Measurements from ENCODE around the gene TMEM131.

The TMEM131 gene

DNA sequence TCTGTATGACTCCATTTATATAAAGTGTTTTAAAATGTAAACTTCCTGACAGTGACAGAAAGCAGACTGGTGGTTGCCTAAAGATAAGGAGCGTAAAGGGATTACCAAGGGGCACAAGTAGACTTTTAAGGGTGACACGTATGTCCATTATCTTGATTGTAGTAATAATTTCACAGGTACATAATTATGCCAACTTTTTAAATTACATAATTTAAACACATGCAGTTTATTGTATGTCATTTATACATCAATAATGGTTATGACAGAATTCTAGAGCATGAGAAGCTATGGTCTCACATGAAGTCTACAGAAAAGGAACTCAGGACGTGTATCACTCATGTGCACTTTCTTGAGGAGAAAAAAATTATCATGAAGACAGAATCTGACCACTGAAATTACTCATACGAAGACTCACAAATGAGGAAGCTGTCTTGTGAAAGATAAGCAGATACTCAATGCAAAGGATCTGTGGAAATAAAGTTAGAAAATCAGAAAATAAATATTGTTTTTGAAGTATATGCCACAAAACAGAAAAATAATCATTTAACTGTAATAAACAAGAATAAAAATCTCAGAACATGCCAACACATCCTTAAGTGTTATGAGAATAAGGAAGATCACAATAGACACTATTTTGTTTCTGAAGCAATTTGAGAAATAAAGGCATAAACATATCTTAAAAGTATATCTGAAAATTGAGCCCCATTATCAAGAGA lies 84.4 kb downstream of the TMEM131 start:
- peaks cover 0 to 2% of the 10 kb centered on the region in 2 donors for H3K4me1 ChIP-seq (ENCODE audit: control insufficient read depth in 2 of 2, insufficient read depth in 1 of 2, low read depth in 1 of 2, low read length in 2 of 2)
- H3K9ac ChIP-seq (ENCODE audit: low read depth, low read length, poor library complexity) = no peak overlapping the region
- H3K4me3 ChIP-seq (ENCODE audit: low read length in 2 of 2) = no peak overlapping the region
- no peak overlapping the region for H2BK12ac ChIP-seq (ENCODE audit: low read length)
- H3K4me2 ChIP-seq (ENCODE audit: insufficient read depth, low read length, poor library complexity, severe bottlenecking) = no peak overlapping the region
- DNase-seq (ENCODE audit: low spot score) = no peak
- no peak overlapping the region for H2BK5ac ChIP-seq (ENCODE audit: low read length)
- H2AK5ac ChIP-seq (ENCODE audit: low read depth, low read length) = no peak overlapping the region
- no peak overlapping the region for H4K8ac ChIP-seq (ENCODE audit: low read depth, low read length)
- no peak overlapping the region for H2AFZ ChIP-seq (ENCODE audit: low read length)
- H3K27ac ChIP-seq (replicated peaks; ENCODE audit: low read length) = no peak overlapping the region
- H3K14ac ChIP-seq (ENCODE audit: low read length) = no peak overlapping the region
- no peak overlapping the region for H2BK120ac ChIP-seq (ENCODE audit: low read depth, low read length)
- no peak overlapping the region for H2BK15ac ChIP-seq (ENCODE audit: low read length)
- H3K79me1 ChIP-seq (ENCODE audit: low read depth, low read length) = no peaks in the 10 kb centered on the region
- H3K27me3 ChIP-seq (ENCODE audit: control insufficient read depth in 3 of 3, insufficient read depth in 3 of 3, low read depth in 1 of 3, low read length in 3 of 3) = no peaks in the 10 kb centered on the region
- H4K91ac ChIP-seq (ENCODE audit: low read depth, low read length, poor library complexity) = no peak overlapping the region
- peaks cover 0 to 26% of the 10 kb centered on the region in 2 donors for H3K36me3 ChIP-seq (replicated peaks in 1 of 2; ENCODE audit: control insufficient read depth in 2 of 2, insufficient read depth in 2 of 2, low read length in 2 of 2)
- WGBS, 2 donors (ENCODE audit: extremely low coverage in 2 of 2, insufficient read length in 2 of 2, insufficient replicate concordance in 1 of 2) = no CpG with 5 or more reads among the region's 4 CpGs
- H3K18ac ChIP-seq (ENCODE audit: low read length) = no peak overlapping the region
- H3K4ac ChIP-seq (ENCODE audit: low read length) = no peak overlapping the region
- H3K23ac ChIP-seq (ENCODE audit: low read depth, low read length, poor library complexity) = no peak overlapping the region
- peaks cover 0 to 9% of the 10 kb centered on the region in 2 donors for H3K9me3 ChIP-seq (replicated peaks in 1 of 2; ENCODE audit: control insufficient read depth in 2 of 2, insufficient read depth in 1 of 2, low read depth in 1 of 2, low read length in 2 of 2)

DNA sequence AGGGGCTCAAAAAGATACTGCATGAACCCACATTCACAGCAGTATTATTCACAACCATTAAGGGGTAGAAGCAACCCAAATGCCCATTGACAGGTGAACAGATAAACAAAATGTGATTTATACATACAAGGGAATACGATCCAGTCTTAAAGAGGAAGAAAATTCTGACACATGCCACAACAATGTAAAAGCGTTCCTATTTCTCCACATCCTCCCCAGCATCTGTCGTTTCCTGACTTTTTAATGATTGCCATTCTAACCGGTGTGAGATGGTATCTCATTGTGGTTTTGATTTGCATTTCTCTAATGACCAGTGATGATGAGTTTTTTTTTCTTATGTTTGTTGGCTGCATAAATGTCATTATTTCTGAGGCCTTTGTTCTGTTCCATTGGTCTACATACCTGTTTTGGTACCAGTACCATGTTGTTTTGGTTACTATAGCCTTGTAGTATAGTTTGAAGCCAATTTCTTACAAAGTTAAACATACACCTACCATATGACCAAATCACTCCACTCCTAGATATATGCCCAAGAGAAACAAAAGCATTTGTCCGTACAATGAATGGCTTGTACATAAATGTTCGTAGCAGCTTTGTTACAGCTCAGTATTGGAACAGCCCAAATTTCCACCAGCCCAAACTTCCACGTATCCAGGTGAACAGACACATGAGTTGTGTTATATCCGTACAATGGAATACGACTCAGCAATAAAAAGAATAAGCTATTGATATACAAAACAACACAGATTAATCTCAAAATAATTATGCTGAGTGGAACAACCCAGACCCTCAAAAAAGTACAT lies 85.1 kb downstream of the TMEM131 start:
- no peak overlapping the region for H2BK15ac ChIP-seq (ENCODE audit: low read length)
- H2BK5ac ChIP-seq (ENCODE audit: low read length) = no peak overlapping the region
- no peak overlapping the region for H2AFZ ChIP-seq (ENCODE audit: low read length)
- H3K9me3 ChIP-seq (replicated peaks in 1 of 2; ENCODE audit: control insufficient read depth in 2 of 2, insufficient read depth in 1 of 2, low read depth in 1 of 2, low read length in 2 of 2) = peaks cover 0 to 10% of the 10 kb centered on the region in 2 donors
- H3K36me3 ChIP-seq (replicated peaks in 1 of 2; ENCODE audit: control insufficient read depth in 2 of 2, insufficient read depth in 2 of 2, low read length in 2 of 2) = peaks cover 0 to 34% of the 10 kb centered on the region in 2 donors
- no peaks in the 10 kb centered on the region for H3K79me1 ChIP-seq (ENCODE audit: low read depth, low read length)
- no peak overlapping the region for H3K9ac ChIP-seq (ENCODE audit: low read depth, low read length, poor library complexity)
- H3K4ac ChIP-seq (ENCODE audit: low read length) = no peak overlapping the region
- no peaks in the 10 kb centered on the region for H3K27me3 ChIP-seq (ENCODE audit: control insufficient read depth in 3 of 3, insufficient read depth in 3 of 3, low read depth in 1 of 3, low read length in 3 of 3)
- no peak overlapping the region for H4K91ac ChIP-seq (ENCODE audit: low read depth, low read length, poor library complexity)
- WGBS, 2 donors (ENCODE audit: extremely low coverage in 2 of 2, insufficient read length in 2 of 2, insufficient replicate concordance in 1 of 2) = no CpG with 5 or more reads among the region's 9 CpGs
- H3K4me1 ChIP-seq (ENCODE audit: control insufficient read depth in 2 of 2, insufficient read depth in 1 of 2, low read depth in 1 of 2, low read length in 2 of 2) = peaks cover 0 to 2% of the 10 kb centered on the region in 2 donors
- no peak overlapping the region for H4K8ac ChIP-seq (ENCODE audit: low read depth, low read length)
- H3K23ac ChIP-seq (ENCODE audit: low read depth, low read length, poor library complexity) = no peak overlapping the region
- no peak overlapping the region for H3K27ac ChIP-seq (replicated peaks; ENCODE audit: low read length)
- no peak for DNase-seq (ENCODE audit: low spot score)
- H2AK5ac ChIP-seq (ENCODE audit: low read depth, low read length) = no peak overlapping the region
- no peak overlapping the region for H2BK120ac ChIP-seq (ENCODE audit: low read depth, low read length)
- H3K14ac ChIP-seq (ENCODE audit: low read length) = no peak overlapping the region
- H2BK12ac ChIP-seq (ENCODE audit: low read length) = no peak overlapping the region
- no peak overlapping the region for H3K4me2 ChIP-seq (ENCODE audit: insufficient read depth, low read length, poor library complexity, severe bottlenecking)
- no peak overlapping the region for H3K18ac ChIP-seq (ENCODE audit: low read length)
- no peak overlapping the region for H3K4me3 ChIP-seq (ENCODE audit: low read length in 2 of 2)

DNA sequence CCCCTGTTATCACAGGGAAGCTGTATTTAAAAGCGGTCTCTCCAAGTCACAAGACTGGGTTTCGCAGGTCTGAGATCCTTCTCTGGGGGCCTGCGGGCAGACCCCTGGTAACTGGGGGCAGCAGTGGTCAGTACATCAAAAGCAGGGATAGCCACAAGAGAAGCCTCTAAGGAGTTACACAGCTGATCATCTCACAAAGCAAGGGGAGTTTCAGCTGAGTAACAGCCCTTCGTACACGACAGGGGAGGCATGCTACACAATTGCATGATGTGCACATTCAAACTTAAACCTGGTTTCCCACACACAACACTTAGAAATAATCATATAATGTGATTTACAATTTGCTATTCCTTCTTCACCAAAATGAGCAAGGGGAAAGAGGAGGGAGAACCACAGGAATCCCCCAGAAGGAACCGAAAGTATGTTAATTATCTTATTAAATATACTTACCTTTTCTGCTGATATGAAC lies 87.5 kb downstream of the TMEM131 start:
- no peak overlapping the region for H2BK120ac ChIP-seq (ENCODE audit: low read depth, low read length)
- no peak overlapping the region for H3K4me3 ChIP-seq (ENCODE audit: low read length in 2 of 2)
- no peak overlapping the region for H3K23ac ChIP-seq (ENCODE audit: low read depth, low read length, poor library complexity)
- H3K36me3 ChIP-seq (replicated peaks in 1 of 2; ENCODE audit: control insufficient read depth in 2 of 2, insufficient read depth in 2 of 2, low read length in 2 of 2) = peaks cover 0 to 36% of the 10 kb centered on the region in 2 donors
- no peaks in the 10 kb centered on the region for H3K27me3 ChIP-seq (ENCODE audit: control insufficient read depth in 3 of 3, insufficient read depth in 3 of 3, low read depth in 1 of 3, low read length in 3 of 3)
- no peak overlapping the region for H4K8ac ChIP-seq (ENCODE audit: low read depth, low read length)
- H3K27ac ChIP-seq (replicated peaks; ENCODE audit: low read length) = no peak overlapping the region
- no peak overlapping the region for H2AK5ac ChIP-seq (ENCODE audit: low read depth, low read length)
- H3K9ac ChIP-seq (ENCODE audit: low read depth, low read length, poor library complexity) = no peak overlapping the region
- H3K9me3 ChIP-seq (replicated peaks in 1 of 2; ENCODE audit: control insufficient read depth in 2 of 2, insufficient read depth in 1 of 2, low read depth in 1 of 2, low read length in 2 of 2) = peaks cover 0 to 10% of the 10 kb centered on the region in 2 donors
- no peaks in the 10 kb centered on the region for H3K79me1 ChIP-seq (ENCODE audit: low read depth, low read length)
- no peak overlapping the region for H2BK5ac ChIP-seq (ENCODE audit: low read length)
- no peak overlapping the region for H3K14ac ChIP-seq (ENCODE audit: low read length)
- H4K91ac ChIP-seq (ENCODE audit: low read depth, low read length, poor library complexity) = no peak overlapping the region
- no peak overlapping the region for H3K18ac ChIP-seq (ENCODE audit: low read length)
- no peak overlapping the region for H3K4me2 ChIP-seq (ENCODE audit: insufficient read depth, low read length, poor library complexity, severe bottlenecking)
- WGBS, 2 donors (ENCODE audit: extremely low coverage in 2 of 2, insufficient read length in 2 of 2, insufficient replicate concordance in 1 of 2) = no CpG with 5 or more reads among the region's 6 CpGs
- H2BK12ac ChIP-seq (ENCODE audit: low read length) = no peak overlapping the region
- no peak overlapping the region for H2AFZ ChIP-seq (ENCODE audit: low read length)
- no peak overlapping the region for H2BK15ac ChIP-seq (ENCODE audit: low read length)
- H3K4me1 ChIP-seq (ENCODE audit: control insufficient read depth in 2 of 2, insufficient read depth in 1 of 2, low read depth in 1 of 2, low read length in 2 of 2) = peaks cover 0 to 2% of the 10 kb centered on the region in 2 donors
- H3K4ac ChIP-seq (ENCODE audit: low read length) = no peak overlapping the region
- DNase-seq (ENCODE audit: low spot score) = no peak

Data from neuronal stem cell (in vitro differentiated cells).